Right lobe of liver (tissue), 6 donors: ENCODE measurements around the gene FSTL4. TPM values are rescaled to one million over a fixed set of nuclear protein-coding genes. Genes with fewer than 3 reads are reported as not detected.

Experiments used
- ATAC-seq, 4 donors: fragments of 200-7000 bp; cut with Tn5 transposase; one replicate each; pipeline ENCODE4 v1.9.1; 2020; ENCODE audit warnings: mild to moderate bottlenecking in 4 of 4, moderate library complexity in 4 of 4
- DNase-seq, 3 donors: peaks; one replicate each; pipeline ENCODE4 v3.0.0-alpha.2; 2020
- H3K27ac ChIP-seq, 3 donors: fragments of 200-600 bp; one replicate each; pipeline ENCODE4 v1.8.0; 2022
- H3K27me3 ChIP-seq, 2 donors: fragments of 200-600 bp; one replicate each; pipeline ENCODE4 v1.8.0; 2022
- H3K36me3 ChIP-seq, 4 donors: fragments of 200-600 bp; sonication (generic) in 1 of 4; one replicate each; pipeline versions ENCODE4 v1.5.1 to v1.8.0; 2017 to 2022; ENCODE audit warnings: control low read depth in 1 of 4
- H3K4me1 ChIP-seq, 4 donors: fragments of 200-600 bp; sonication (generic) in 1 of 4; one replicate each; pipeline versions ENCODE4 v1.5.1 to v1.8.0; 2017 to 2022; ENCODE audit warnings: control low read depth in 1 of 4
- H3K4me3 ChIP-seq, 3 donors: fragments of 200-600 bp; one replicate each; pipeline ENCODE4 v1.8.0; 2022
- H3K9me3 ChIP-seq, 4 donors: fragments of 200-600 bp; sonication (generic) in 1 of 4; one replicate each; pipeline versions ENCODE4 v1.5.1 to v1.8.0; 2017 to 2022; ENCODE audit warnings: control low read depth in 1 of 4
- CTCF ChIP-seq, 4 donors: fragments of 200-600 bp in 3 of 4; fragments of 450-650 bp in 1 of 4; IDR thresholded peaks; one replicate each; pipeline versions ENCODE4 v1.5.1 to v1.8.0; 2016 to 2022; ENCODE audit warnings: antibody characterized with exemption in 4 of 4, mild to moderate bottlenecking in 2 of 4
- POLR2A ChIP-seq: fragments of 450-650 bp; IDR thresholded peaks from one replicate; pipeline ENCODE4 v1.6.1; 2017; ENCODE audit warnings: antibody characterized with exemption, mild to moderate bottlenecking
- WGBS: methylation state at CpG from one replicate; pipeline ENCODE4 v1.1.6; 2018; ENCODE audit warnings: low coverage, low lambda C conversion rate; ENCODE audit not compliant: insufficient coverage; ENCODE audit errors: missing lambda C conversion rate; 5-methylcytosine and 5-hydroxymethylcytosine counted together
- intact Hi-C, 2 donors: fragments of 100-400 bp; cut with DNase I; formaldehyde crosslinking; loops; one replicate each; pipeline versions ENCODE4 v1.11.2 to v1.14.1; 2022
- total RNA-seq, 6 experiments: library from RNA; depleted of rRNA in 2 of 6; stranded (reverse); fragments of >200 nt in 2 of 6; fragmentation: NEBNext Ultra II Directional in 3 of 6; extraction: Animal tissue kit (Norgen Biotek cat#: 25700) in 3 of 6; gene quantifications; one replicate each; pipeline versions ENCODE4 v1.1.0 to v1.2.4, GENCODE V29; 2016 to 2023
- donor health status: DM: no; HTN: yes; CAD: no.
- donor health status: DM: no; HTN: no; CAD: no.
- donor health status: DM: no; HTN: no; CAD: no.
- donor health status: DM: no; HTN: yes; CAD: no.
- donor health status: DM: no; HTN: yes; CAD: no.

The FSTL4 gene
- total RNA-seq, 6 experiments from 2014 or later = 0.62 to 1.3 (median 0.80) TPM; not detected in 3

GRCh38 chr5:133353741-133354140 lies 258.6 kb downstream of the FSTL4 start:
- Histone ChIP-seq H3K9me3 (no peaks in the 10 kb centered on the region), H3K27ac (no peak overlapping the region), H3K36me3 (no peaks in the 10 kb centered on the region), H3K4me1 (no peaks in the 10 kb centered on the region), H3K27me3 (no peaks in the 10 kb centered on the region), H3K4me3 (no peak overlapping the region)
- WGBS = no CpG with 5 or more reads among the region's 8 CpGs
- no peak for TF ChIP-seq CTCF (IDR thresholded peaks at IDR 0.05)
- TF ChIP-seq POLR2A = no peak
- ATAC-seq (peak in 1 of 4 donors; percentile 40), DNase-seq (no peak)
- intact Hi-C loops = no loop called here

- no peaks in the 10 kb centered on the region for H3K9me3 ChIP-seq
- no peaks in the 10 kb centered on the region for H3K4me1 ChIP-seq
- H3K27me3 ChIP-seq = no peaks in the 10 kb centered on the region
- H3K4me3 ChIP-seq = no peak overlapping the region
- no peaks in the 10 kb centered on the region for H3K36me3 ChIP-seq
- intact Hi-C loops = no loop called here
- ATAC-seq (peak in 1 of 4 donors; percentile 20), DNase-seq (no peak)
- no peak for TF ChIP-seq POLR2A
- TF ChIP-seq CTCF (IDR thresholded peaks at IDR 0.05) = no peak
- 100% methylated on average over 4 of the region's 4 CpGs for WGBS
- H3K27ac ChIP-seq = no peak overlapping the region
Observed at GRCh38 chr5:133348406-133348805, 263.9 kb downstream of the FSTL4 start.

GRCh38 chr5:133347039-133347438 lies 265.3 kb downstream of the FSTL4 start:
- H3K36me3 ChIP-seq = no peaks in the 10 kb centered on the region
- H3K27me3 ChIP-seq = no peaks in the 10 kb centered on the region
- TF ChIP-seq POLR2A = no peak
- TF ChIP-seq CTCF (IDR thresholded peaks at IDR 0.05) = peak in 3 of 4 donors; percentile 30 to 43 (median 37)
- intact Hi-C loops = no loop called here
- ATAC-seq = peak; percentile 68 to 91 (median 78)
- peak in 1 of 3 donors; percentile 31 for DNase-seq
- no peaks in the 10 kb centered on the region for H3K9me3 ChIP-seq
- H3K4me1 ChIP-seq = no peaks in the 10 kb centered on the region
- 28% methylated on average over 6 of the region's 6 CpGs for WGBS
- no peak overlapping the region for H3K4me3 ChIP-seq
- H3K27ac ChIP-seq = no peak overlapping the region

GRCh38 chr5:133344266-133344665 lies 268.1 kb downstream of the FSTL4 start:
- Histone ChIP-seq H3K27ac (no peak overlapping the region), H3K9me3 (no peaks in the 10 kb centered on the region), H3K27me3 (no peaks in the 10 kb centered on the region), H3K36me3 (no peaks in the 10 kb centered on the region), H3K4me3 (no peak overlapping the region), H3K4me1 (no peaks in the 10 kb centered on the region)
- 29% methylated on average over 2 of the region's 2 CpGs for WGBS
- ATAC-seq = no peak
- no peak for DNase-seq
- no peak for TF ChIP-seq POLR2A
- no peak for TF ChIP-seq CTCF (IDR thresholded peaks at IDR 0.05)
- intact Hi-C loops = no loop called here

- no peak for ATAC-seq
- TF ChIP-seq POLR2A = no peak
- TF ChIP-seq CTCF (IDR thresholded peaks at IDR 0.05) = no peak
- no peak for DNase-seq
Observed at GRCh38 chr5:133343196-133343595, 269.1 kb downstream of the FSTL4 start.

More at GRCh38 chr5:133343196-133343595, 269.1 kb downstream of the FSTL4 start:
- Histone ChIP-seq H3K27me3 (no peaks in the 10 kb centered on the region), H3K9me3 (no peaks in the 10 kb centered on the region), H3K4me3 (no peak overlapping the region), H3K36me3 (no peaks in the 10 kb centered on the region), H3K4me1 (no peaks in the 10 kb centered on the region), H3K27ac (no peak overlapping the region)
- WGBS = 76% methylated on average over 6 of the region's 8 CpGs
- intact Hi-C loops = no loop called here
